Kidney (tissue), 14 donors: ENCODE data around the gene CCM2. TPM values are rescaled to one million over a fixed set of nuclear protein-coding genes. Genes with fewer than 3 reads are reported as not detected.

Experiments
- DNase-seq, 5 donors: peaks; one replicate each; pipeline ENCODE4 v3.0.0-alpha.2; 2013 to 2020
- FAIRE-seq: peaks from 2 replicates; lab custom pipeline; 2012; peaks lifted over from hg19 to GRCh38; lab: Jason Lieb, UNC
- H3K27ac ChIP-seq, 2 donors: one replicate each; pipeline ENCODE4 v1.7.0; 2013; ENCODE audit warnings: low read depth in 2 of 2, low read length in 2 of 2, inconsistent platforms in 1 of 2
- H3K27me3 ChIP-seq: one replicate; pipeline ENCODE4 v1.7.1; 2013; ENCODE audit warnings: low read length, inconsistent platforms; ENCODE audit not compliant: control insufficient read depth, insufficient read depth
- H3K36me3 ChIP-seq, 3 donors: one replicate each; pipeline versions ENCODE4 v1.7.0 to v1.7.1; 2013; ENCODE audit warnings: low read length in 3 of 3, control low read depth in 1 of 3, inconsistent platforms in 1 of 3; ENCODE audit not compliant: insufficient read depth in 3 of 3, control insufficient read depth in 2 of 3
- H3K4me1 ChIP-seq, 3 donors: one replicate each; pipeline versions ENCODE4 v1.7.0 to v1.7.1; 2013; ENCODE audit warnings: low read length in 3 of 3, inconsistent platforms in 1 of 3, low read depth in 1 of 3; ENCODE audit not compliant: control insufficient read depth in 2 of 3, insufficient read depth in 2 of 3
- H3K4me3 ChIP-seq, 3 donors: one replicate each; pipeline versions ENCODE4 v1.7.0 to v1.8.1; 2013; ENCODE audit warnings: low read length in 3 of 3, control low read depth in 1 of 3, inconsistent platforms in 1 of 3
- H3K9ac ChIP-seq, 3 donors: one replicate each; pipeline versions ENCODE4 v1.7.0 to v1.7.1; 2013; ENCODE audit warnings: low read length in 3 of 3, control low read depth in 1 of 3, inconsistent platforms in 1 of 3
- H3K9me3 ChIP-seq, 3 donors: one replicate each; pipeline versions ENCODE4 v1.7.0 to v1.7.1; 2013; ENCODE audit warnings: low read length in 3 of 3, control low read depth in 1 of 3, inconsistent platforms in 1 of 3; ENCODE audit not compliant: control insufficient read depth in 2 of 3, insufficient read depth in 1 of 3
- CTCF ChIP-seq: IDR thresholded peaks from 3 replicates; pipeline ENCODE4 v1.5.1; 2012; ENCODE audit warnings: mild to moderate bottlenecking, moderate library complexity, borderline replicate concordance; ENCODE audit not compliant: insufficient read depth; ENCODE audit errors: extremely low read depth
- intact Hi-C: fragments of 100-400 bp; cut with DNase I; formaldehyde crosslinking; loops from one replicate; pipeline ENCODE4 v1.11.1; 2022
- polyA plus RNA-seq: library from polyadenylated mRNA; stranded (reverse); fragments of 350-450 nt; fragmentation: Illumina TruSeq; extraction: RNeasy Lipid Tissue Mini Kit (QIAGEN cat#74804); gene quantifications from one replicate; pipeline ENCODE4 v1.2.3, GENCODE V29; 2014; ENCODE audit warnings: low read depth, low replicate concordance; ENCODE audit not compliant: insufficient read depth
- total RNA-seq: library from RNA; stranded (reverse); fragmentation: NEBNext Ultra II Directional; extraction: Animal tissue kit (Norgen Biotek cat#: 25700); gene quantifications from one replicate; pipeline ENCODE4 v1.2.1, GENCODE V29; 2021
- donor health status: control.
- donor health status: control.
- donor health status: control.
- donor health status: control.
- donor health status: control.
- donor health status: DM: yes; HTN: yes; CAD: no.
- donor health status: Normal renal cell carcinoma (clear cell type).

CCM2 gene
- total and polyA plus RNA-seq, 2 donors from 2014 or later, result 35.0 to 37.8 TPM

GRCh38 chr7:44986218-44987053 lies 13.6 kb upstream of the CCM2 start:
- H3K4me3 ChIP-seq, result peak overlapping the region; percentile 73 to 94 (median 93)
- H3K27ac ChIP-seq, result peak overlapping the region; percentile 96 to 98
- no peaks in the 10 kb centered on the region for H3K9me3 ChIP-seq
- TF ChIP-seq CTCF, result no peak
- FAIRE-seq (no peak), DNase-seq (peak; percentile 95 to 98 (median 96))
- peaks cover 3 to 29% (median 11%) of the 10 kb centered on the region in 3 donors for H3K36me3 ChIP-seq
- H3K4me1 ChIP-seq, result peaks cover 0 to 10% (median 7%) of the 10 kb centered on the region in 3 donors
- H3K9ac ChIP-seq, result peak overlapping the region; percentile 79 to 99 (median 90)
- no peaks in the 10 kb centered on the region for H3K27me3 ChIP-seq
- intact Hi-C loops, result no loop called here

GRCh38 chr7:44987457-44987856 lies 12.5 kb upstream of the CCM2 start:
- H3K9me3 ChIP-seq, result no peaks in the 10 kb centered on the region
- intact Hi-C loops, result no loop called here
- no peak for TF ChIP-seq CTCF
- no peak overlapping the region for H3K27ac ChIP-seq
- H3K4me3 ChIP-seq, result peak overlapping the region in 1 of 3 donors; percentile 94
- DNase-seq (no peak), FAIRE-seq (no peak)
- no peak overlapping the region for H3K9ac ChIP-seq
- no peaks in the 10 kb centered on the region for H3K27me3 ChIP-seq
- peaks cover 0 to 10% (median 7%) of the 10 kb centered on the region in 3 donors for H3K4me1 ChIP-seq
- peaks cover 3 to 22% (median 11%) of the 10 kb centered on the region in 3 donors for H3K36me3 ChIP-seq

DNA sequence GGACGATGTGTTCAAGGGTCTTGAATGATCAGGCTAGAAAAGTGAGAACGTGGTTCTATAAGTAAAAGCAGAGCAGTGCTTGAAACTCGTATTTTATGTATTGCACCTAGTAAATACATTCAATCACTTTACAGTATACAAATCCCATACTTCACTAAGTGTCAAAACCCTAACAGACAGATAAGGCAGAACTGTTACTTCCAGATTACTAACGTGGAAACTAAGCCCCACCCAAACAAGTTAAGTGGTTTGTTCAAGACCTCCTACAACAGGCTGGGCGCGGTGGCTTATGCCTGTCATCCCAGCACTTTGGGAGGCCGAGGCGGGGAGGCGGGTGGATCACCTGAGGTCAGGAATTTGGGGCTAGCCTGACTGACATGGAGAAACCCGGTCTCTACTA lies 12.0 kb upstream of the CCM2 start:
- H3K9me3 ChIP-seq, result no peaks in the 10 kb centered on the region
- H3K36me3 ChIP-seq, result peaks cover 3 to 17% (median 11%) of the 10 kb centered on the region in 3 donors
- no peak overlapping the region for H3K27ac ChIP-seq
- no peak overlapping the region for H3K9ac ChIP-seq
- DNase-seq (peak in 1 of 5 donors; percentile 58), FAIRE-seq (no peak)
- H3K4me1 ChIP-seq, result peaks cover 0 to 10% (median 7%) of the 10 kb centered on the region in 3 donors
- H3K27me3 ChIP-seq, result no peaks in the 10 kb centered on the region
- no peak for TF ChIP-seq CTCF
- intact Hi-C loops, result no loop called here
- no peak overlapping the region for H3K4me3 ChIP-seq
